ENCODE measurements around the gene PACRG. TPM values are rescaled to one million over a fixed set of nuclear protein-coding genes. Genes with fewer than 3 reads are reported as not detected.

Gene PACRG
- total RNA-seq, 1 experiment from 2014 or later, result 0.59 TPM

- no peak overlapping the region for H3K4me3 ChIP-seq (ENCODE audit: low read depth in 2 of 2, low read length in 2 of 2)
- in situ Hi-C loops (cut with HindIII; ENCODE audit: low pct_unique_long_range_greater_than_20kb, low sequenced_read_pairs), result no loop called here
Measured at GRCh38 chr6:163321717-163322116, 593.9 kb downstream of the PACRG start.

GRCh38 chr6:163323274-163323673 is 595.5 kb downstream of the PACRG start:
- no peak overlapping the region for H3K4me3 ChIP-seq (ENCODE audit: low read depth in 2 of 2, low read length in 2 of 2)
- in situ Hi-C loops (cut with HindIII; ENCODE audit: low pct_unique_long_range_greater_than_20kb, low sequenced_read_pairs), result no loop called here
- no peak for TF ChIP-seq SIN3A (IDR thresholded peaks at IDR 0.05; ENCODE audit: borderline replicate concordance, insufficient read depth, low read depth, low read length)
- no peak for TF ChIP-seq TCF7L2 (IDR thresholded peaks at IDR 0.05; ENCODE audit: low read depth, low read length)
- TF ChIP-seq POLR2AphosphoS5 (IDR thresholded peaks at IDR 0.05; ENCODE audit: low read depth, low read length), result no peak
- TF ChIP-seq, protein P1, sequence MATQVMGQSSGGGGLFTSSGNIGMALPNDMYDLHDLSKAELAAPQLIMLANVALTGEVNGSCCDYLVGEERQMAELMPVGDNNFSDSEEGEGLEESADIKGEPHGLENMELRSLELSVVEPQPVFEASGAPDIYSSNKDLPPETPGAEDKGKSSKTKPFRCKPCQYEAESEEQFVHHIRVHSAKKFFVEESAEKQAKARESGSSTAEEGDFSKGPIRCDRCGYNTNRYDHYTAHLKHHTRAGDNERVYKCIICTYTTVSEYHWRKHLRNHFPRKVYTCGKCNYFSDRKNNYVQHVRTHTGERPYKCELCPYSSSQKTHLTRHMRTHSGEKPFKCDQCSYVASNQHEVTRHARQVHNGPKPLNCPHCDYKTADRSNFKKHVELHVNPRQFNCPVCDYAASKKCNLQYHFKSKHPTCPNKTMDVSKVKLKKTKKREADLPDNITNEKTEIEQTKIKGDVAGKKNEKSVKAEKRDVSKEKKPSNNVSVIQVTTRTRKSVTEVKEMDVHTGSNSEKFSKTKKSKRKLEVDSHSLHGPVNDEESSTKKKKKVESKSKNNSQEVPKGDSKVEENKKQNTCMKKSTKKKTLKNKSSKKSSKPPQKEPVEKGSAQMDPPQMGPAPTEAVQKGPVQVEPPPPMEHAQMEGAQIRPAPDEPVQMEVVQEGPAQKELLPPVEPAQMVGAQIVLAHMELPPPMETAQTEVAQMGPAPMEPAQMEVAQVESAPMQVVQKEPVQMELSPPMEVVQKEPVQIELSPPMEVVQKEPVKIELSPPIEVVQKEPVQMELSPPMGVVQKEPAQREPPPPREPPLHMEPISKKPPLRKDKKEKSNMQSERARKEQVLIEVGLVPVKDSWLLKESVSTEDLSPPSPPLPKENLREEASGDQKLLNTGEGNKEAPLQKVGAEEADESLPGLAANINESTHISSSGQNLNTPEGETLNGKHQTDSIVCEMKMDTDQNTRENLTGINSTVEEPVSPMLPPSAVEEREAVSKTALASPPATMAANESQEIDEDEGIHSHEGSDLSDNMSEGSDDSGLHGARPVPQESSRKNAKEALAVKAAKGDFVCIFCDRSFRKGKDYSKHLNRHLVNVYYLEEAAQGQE (IDR thresholded peaks at IDR 0.05; ENCODE audit: insufficient read depth in 1 of 2, low read depth in 2 of 2, low read length in 1 of 2), result no peak
- TF ChIP-seq, protein P2, sequence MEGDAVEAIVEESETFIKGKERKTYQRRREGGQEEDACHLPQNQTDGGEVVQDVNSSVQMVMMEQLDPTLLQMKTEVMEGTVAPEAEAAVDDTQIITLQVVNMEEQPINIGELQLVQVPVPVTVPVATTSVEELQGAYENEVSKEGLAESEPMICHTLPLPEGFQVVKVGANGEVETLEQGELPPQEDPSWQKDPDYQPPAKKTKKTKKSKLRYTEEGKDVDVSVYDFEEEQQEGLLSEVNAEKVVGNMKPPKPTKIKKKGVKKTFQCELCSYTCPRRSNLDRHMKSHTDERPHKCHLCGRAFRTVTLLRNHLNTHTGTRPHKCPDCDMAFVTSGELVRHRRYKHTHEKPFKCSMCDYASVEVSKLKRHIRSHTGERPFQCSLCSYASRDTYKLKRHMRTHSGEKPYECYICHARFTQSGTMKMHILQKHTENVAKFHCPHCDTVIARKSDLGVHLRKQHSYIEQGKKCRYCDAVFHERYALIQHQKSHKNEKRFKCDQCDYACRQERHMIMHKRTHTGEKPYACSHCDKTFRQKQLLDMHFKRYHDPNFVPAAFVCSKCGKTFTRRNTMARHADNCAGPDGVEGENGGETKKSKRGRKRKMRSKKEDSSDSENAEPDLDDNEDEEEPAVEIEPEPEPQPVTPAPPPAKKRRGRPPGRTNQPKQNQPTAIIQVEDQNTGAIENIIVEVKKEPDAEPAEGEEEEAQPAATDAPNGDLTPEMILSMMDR (IDR thresholded peaks at IDR 0.05), result no peak
- ChIA-PET POLR2A (no interaction called here), CTCF (no interaction called here)
- H3K27me3 ChIP-seq (ENCODE audit: control insufficient read depth, insufficient read depth, low read length), result no peaks in the 10 kb centered on the region
- DNase-seq (ENCODE audit: low read depth, low spot score) (no peak), ATAC-seq (no peak)
- H3K4me1 ChIP-seq (ENCODE audit: control insufficient read depth, insufficient read depth, low read length), result peaks cover 39% of the 10 kb centered on the region
- no peaks in the 10 kb centered on the region for H3K36me3 ChIP-seq (ENCODE audit: control insufficient read depth, insufficient read depth, low read length)
- no peaks in the 10 kb centered on the region for H3K9me3 ChIP-seq (ENCODE audit: control insufficient read depth, insufficient read depth, low read depth, low read length)
- intact Hi-C loops (cut with micrococcal nuclease; ENCODE audit: unreplicated experiment), result loop anchor here (10.0 kb wide), 1 partner anchor 138 kb away; no protein-coding TSS in a partner anchor
- peak overlapping the region; percentile 87 for H3K27ac ChIP-seq (ENCODE audit: low read length)
- no TSS peak for BruUV-seq (replicated peaks)

More at GRCh38 chr6:163321717-163322116, 593.9 kb downstream of the PACRG start:
- ATAC-seq (no peak), DNase-seq (ENCODE audit: low read depth, low spot score) (no peak)
- Histone ChIP-seq H3K4me1 (ENCODE audit: control insufficient read depth, insufficient read depth, low read length) (peaks cover 39% of the 10 kb centered on the region), H3K36me3 (ENCODE audit: control insufficient read depth, insufficient read depth, low read length) (no peaks in the 10 kb centered on the region), H3K27ac (ENCODE audit: low read length) (peak overlapping the region; percentile 87; the same call in 1 of the 2 replicates), H3K9me3 (ENCODE audit: control insufficient read depth, insufficient read depth, low read depth, low read length) (no peaks in the 10 kb centered on the region), H3K27me3 (ENCODE audit: control insufficient read depth, insufficient read depth, low read length) (no peaks in the 10 kb centered on the region)
- TF ChIP-seq, protein P2 (IDR thresholded peaks at IDR 0.05), result no peak
- no peak for TF ChIP-seq POLR2AphosphoS5 (IDR thresholded peaks at IDR 0.05; ENCODE audit: low read depth, low read length)
- TF ChIP-seq, protein P1 (IDR thresholded peaks at IDR 0.05; ENCODE audit: insufficient read depth in 1 of 2, low read depth in 2 of 2, low read length in 1 of 2), result no peak
- no peak for TF ChIP-seq SIN3A (IDR thresholded peaks at IDR 0.05; ENCODE audit: borderline replicate concordance, insufficient read depth, low read depth, low read length)
- TF ChIP-seq TCF7L2 (IDR thresholded peaks at IDR 0.05; ENCODE audit: low read depth, low read length), result no peak
- CTCF ChIA-PET, result no interaction called here
- intact Hi-C loops (cut with micrococcal nuclease; ENCODE audit: unreplicated experiment), result loop anchor here (10.0 kb wide), 1 partner anchor 137 kb away; no protein-coding TSS in a partner anchor
- POLR2A ChIA-PET, result no interaction called here
- no TSS peak for BruUV-seq (replicated peaks)
